H1 (cell line): ENCODE results near the gene GNAO1. TPM values are rescaled to one million over a fixed set of nuclear protein-coding genes. Genes with fewer than 3 reads are reported as not detected.

Experiments
- CTCF ChIA-PET: fragments of 300-600 bp; sonication (Branson Sonifier 250); formaldehyde crosslinking; loops from one replicate; lab custom pipeline; 2021; ENCODE audit not compliant: partially characterized antibody; lab: Charles Lee
- POLR2A ChIA-PET: fragments of 300-600 bp; sonication (Branson Sonifier 250); formaldehyde crosslinking; loops from one replicate; lab custom pipeline; 2021; ENCODE audit warnings: inconsistent platforms; ENCODE audit not compliant: partially characterized antibody; lab: Charles Lee
- DNase-seq, 2 experiments: peaks; one replicate each; pipeline versions ENCODE4 v3.0.0 to v3.0.0-alpha.2; 2010 to 2022; ENCODE audit warnings: low spot score in 2 of 2, low read depth in 1 of 2, mixed read lengths in 1 of 2
- FAIRE-seq: peaks from 2 replicates; lab custom pipeline; 2011; peaks lifted over from hg19 to GRCh38; lab: Jason Lieb, UNC
- H2AFZ ChIP-seq: 2 replicates; pipeline ENCODE4 v1.8.1; 2012; ENCODE audit warnings: low read length, inconsistent platforms
- H2AK5ac ChIP-seq: 2 replicates; pipeline ENCODE4 v1.6.1; 2013; ENCODE audit warnings: low read depth, low read length
- H2BK120ac ChIP-seq: replicated peaks from 2 replicates; pipeline ENCODE3; 2013; ENCODE audit warnings: low read depth, low read length, inconsistent platforms
- H2BK12ac ChIP-seq: 2 replicates; pipeline ENCODE4 v1.6.1; 2013; ENCODE audit warnings: low read depth, low read length
- H2BK15ac ChIP-seq: 2 replicates; pipeline ENCODE4 v1.6.1; 2013; ENCODE audit warnings: low read length
- H2BK20ac ChIP-seq: 2 replicates; pipeline ENCODE4 v1.6.1; 2013; ENCODE audit warnings: low read length
- H2BK5ac ChIP-seq: 2 replicates; pipeline ENCODE4 v1.6.1; 2013; ENCODE audit warnings: low read depth, low read length
- H3K14ac ChIP-seq: 2 replicates; pipeline ENCODE4 v1.6.1; 2013; ENCODE audit warnings: inconsistent platforms; ENCODE audit not compliant: insufficient read length
- H3K18ac ChIP-seq: 2 replicates; pipeline ENCODE4 v1.6.1; 2013; ENCODE audit warnings: low read length; ENCODE audit errors: extremely low read depth
- H3K23ac ChIP-seq: 2 replicates; pipeline ENCODE4 v1.6.1; 2013; ENCODE audit warnings: inconsistent platforms; ENCODE audit not compliant: insufficient read length
- H3K23me2 ChIP-seq: 2 replicates; pipeline ENCODE4 v1.6.1; 2013; ENCODE audit warnings: low read depth, low read length
- H3K27ac ChIP-seq: 2 replicates; pipeline ENCODE4 v1.6.1; 2011; ENCODE audit warnings: low read depth, low read length, inconsistent platforms
- H3K27me3 ChIP-seq, 4 experiments: replicated peaks in 1 of 4; 1 replicate in 1 of 4; 2 replicates in 3 of 4; pipeline versions ENCODE4 v1.6.1 to v1.8.1; 2011 to 2013; ENCODE audit warnings: low read length in 3 of 4, mild to moderate bottlenecking in 3 of 4, inconsistent platforms in 2 of 4, mixed read lengths in 2 of 4, moderate library complexity in 1 of 4; ENCODE audit not compliant: control insufficient read depth in 3 of 4, insufficient read depth in 3 of 4; ENCODE audit errors: extremely low read depth in 1 of 4
- H3K36me3 ChIP-seq, 4 experiments: 2 replicates each; pipeline versions ENCODE4 v1.6.1 to v1.8.1; 2011 to 2013; ENCODE audit warnings: mild to moderate bottlenecking in 4 of 4, low read length in 3 of 4, moderate library complexity in 2 of 4, control low read depth in 1 of 4, inconsistent platforms in 1 of 4; ENCODE audit not compliant: insufficient read depth in 4 of 4, control insufficient read depth in 2 of 4
- H3K4ac ChIP-seq: replicated peaks from 2 replicates; pipeline ENCODE3; 2013; ENCODE audit warnings: low read length, low read depth, mixed read lengths, inconsistent platforms; ENCODE audit not compliant: insufficient read length
- H3K4me1 ChIP-seq, 4 experiments: replicated peaks in 1 of 4; 1 replicate in 1 of 4; 2 replicates in 3 of 4; pipeline versions ENCODE4 v1.6.1 to v1.8.1; 2011 to 2013; ENCODE audit warnings: low read length in 3 of 4, inconsistent platforms in 2 of 4, mixed read lengths in 1 of 4; ENCODE audit not compliant: insufficient read depth in 4 of 4, control insufficient read depth in 3 of 4
- H3K4me2 ChIP-seq, 2 experiments: 2 replicates each; pipeline versions ENCODE4 v1.6.1 to v1.8.1; 2011 to 2013; ENCODE audit warnings: low read depth in 2 of 2, low read length in 2 of 2, control low read depth in 1 of 2, inconsistent platforms in 1 of 2, mild to moderate bottlenecking in 1 of 2; ENCODE audit not compliant: insufficient read depth in 1 of 2
- H3K4me3 ChIP-seq, 4 experiments: fragments of 200-600, 300-600 bp in 1 of 4; sonication (generic), shearing (Covaris generic), sonication (Bioruptor Twin) in 1 of 4; 2 replicates each; pipeline versions ENCODE4 v1.5.1 to v1.8.1; 2011 to 2016; ENCODE audit warnings: low read length in 4 of 4, low read depth in 3 of 4, control low read depth in 2 of 4, inconsistent platforms in 2 of 4, mild to moderate bottlenecking in 2 of 4, mixed read lengths in 1 of 4, moderate library complexity in 1 of 4; ENCODE audit not compliant: insufficient read depth in 2 of 4; ENCODE audit errors: extremely low read depth in 1 of 4
- H3K56ac ChIP-seq: replicated peaks from 2 replicates; pipeline ENCODE3; 2013; ENCODE audit warnings: low read depth, mild to moderate bottlenecking, mixed read lengths, low read length, inconsistent platforms; ENCODE audit not compliant: insufficient read length
- H3K79me1 ChIP-seq: 2 replicates; pipeline ENCODE4 v1.6.1; 2013; ENCODE audit warnings: low read depth, low read length, control low read depth
- H3K79me2 ChIP-seq, 2 experiments: 2 replicates each; pipeline versions ENCODE4 v1.6.1 to v1.8.1; 2012 to 2013; ENCODE audit warnings: low read length in 2 of 2, mild to moderate bottlenecking in 2 of 2, inconsistent platforms in 1 of 2; ENCODE audit not compliant: insufficient read depth in 2 of 2, control insufficient read depth in 1 of 2
- H3K9ac ChIP-seq, 4 experiments: replicated peaks in 1 of 4; 1 replicate in 1 of 4; 2 replicates in 3 of 4; pipeline versions ENCODE4 v1.6.1 to v1.8.1; 2011 to 2013; ENCODE audit warnings: low read depth in 3 of 4, low read length in 3 of 4, control low read depth in 2 of 4, mild to moderate bottlenecking in 2 of 4, moderate library complexity in 2 of 4, inconsistent platforms in 1 of 4; ENCODE audit errors: extremely low read depth in 1 of 4
- H3K9me3 ChIP-seq, 2 experiments: 2 replicates each; pipeline versions ENCODE4 v1.6.1 to v1.8.1; 2012 to 2013; ENCODE audit warnings: mild to moderate bottlenecking in 2 of 2, moderate library complexity in 2 of 2, control low read depth in 1 of 2, inconsistent platforms in 1 of 2, low read depth in 1 of 2, low read length in 1 of 2, mixed read lengths in 1 of 2; ENCODE audit not compliant: insufficient read depth in 2 of 2
- H4K20me1 ChIP-seq, 2 experiments: replicated peaks in 1 of 2; 2 replicates each; pipeline versions ENCODE3 to v1.8.1; 2011 to 2013; ENCODE audit warnings: inconsistent platforms in 2 of 2, low read length in 2 of 2, mild to moderate bottlenecking in 1 of 2; ENCODE audit not compliant: insufficient read depth in 2 of 2, control insufficient read depth in 1 of 2
- H4K5ac ChIP-seq: 2 replicates; pipeline ENCODE4 v1.6.1; 2013; ENCODE audit warnings: low read length, low read depth, mixed read lengths, inconsistent platforms; ENCODE audit not compliant: insufficient read length
- H4K8ac ChIP-seq: 2 replicates; pipeline ENCODE4 v1.8.0; 2013; ENCODE audit warnings: mild to moderate bottlenecking, moderate library complexity, low read length, inconsistent platforms; ENCODE audit not compliant: insufficient read depth; ENCODE audit errors: extremely low read depth
- H4K91ac ChIP-seq: replicated peaks from 2 replicates; pipeline ENCODE3; 2013; ENCODE audit warnings: low read length, mixed read lengths, inconsistent platforms; ENCODE audit not compliant: insufficient read length
- EGR1 ChIP-seq: IDR thresholded peaks from 2 replicates; pipeline ENCODE4 v1.6.1; 2011; ENCODE audit warnings: low read depth, low read length, borderline replicate concordance
- MAFK ChIP-seq: IDR thresholded peaks from 2 replicates; pipeline ENCODE4 v1.6.1; 2012; ENCODE audit warnings: low read depth, mild to moderate bottlenecking, improper control_type of control experiment, low read length
- POLR2A ChIP-seq, 2 experiments: IDR thresholded peaks; 1 replicate in 1 of 2; 2 replicates in 1 of 2; pipeline ENCODE4 v1.6.1; 2011; ENCODE audit warnings: low read depth in 2 of 2, low read length in 2 of 2, mild to moderate bottlenecking in 2 of 2; ENCODE audit errors: control extremely low read depth in 1 of 2
- RAD21 ChIP-seq, 2 experiments: IDR thresholded peaks in 1 of 2; conservative IDR thresholded peaks in 1 of 2; 2 replicates each; pipeline ENCODE4 v1.6.1; 2011; ENCODE audit warnings: low read depth in 2 of 2, low read length in 2 of 2, improper control_type of control experiment in 1 of 2, inconsistent platforms in 1 of 2, mild to moderate bottlenecking in 1 of 2, moderate library complexity in 1 of 2
- SP4 ChIP-seq: IDR thresholded peaks from 2 replicates; pipeline ENCODE4 v1.6.1; 2012; ENCODE audit warnings: low read length, inconsistent platforms
- WGBS, 2 experiments: shearing (Covaris generic) in 1 of 2; methylation state at CpG; one replicate each; pipeline versions ENCODE4 v1.1.6 to v1.1.7; 2013 to 2015; ENCODE audit warnings: low lambda C conversion rate in 2 of 2, mixed read lengths in 2 of 2, inconsistent platforms in 1 of 2, low coverage in 1 of 2, missing lambda C conversion rate in 1 of 2; ENCODE audit not compliant: insufficient replicate concordance in 2 of 2, insufficient coverage in 1 of 2, insufficient read length in 1 of 2; ENCODE audit errors: extremely low coverage in 1 of 2, missing lambda C conversion rate in 1 of 2; 5-methylcytosine and 5-hydroxymethylcytosine counted together
- polyA plus RNA-seq, 7 experiments: library from polyadenylated mRNA; depleted of rRNA in 3 of 7; stranded (reverse) in 5 of 7; unstranded in 2 of 7; fragments of >200 nt in 5 of 7; fragments of 200-250 nt in 2 of 7; gene quantifications; 1 replicate in 5 of 7; 2 replicates in 1 of 7; 4 replicates in 1 of 7; pipeline versions ENCODE4 v1.2.1 to v1.2.3, GENCODE V29; 2011 to 2013; ENCODE audit warnings: missing spikeins in 2 of 7, mixed read lengths in 2 of 7
- total RNA-seq: library from RNA; stranded (reverse); fragmentation: NEBNext Ultra II Directional; extraction: Animal tissue kit (Norgen Biotek cat#: 25700); gene quantifications from 2 replicates; pipeline ENCODE4 v1.2.1, GENCODE V29; 2021
- TF ChIP-seq, protein P1 (sequence below): IDR thresholded peaks from 2 replicates; pipeline ENCODE4 v1.6.1; 2012; ENCODE audit warnings: inconsistent platforms
- TF ChIP-seq, protein P2 (sequence below): IDR thresholded peaks from 2 replicates; pipeline ENCODE4 v1.6.1; 2012; ENCODE audit warnings: inconsistent platforms

Gene GNAO1
- total and polyA plus RNA-seq, 2 of the 8 experiments (the other 6 are each of a cell fraction or from before 2014, with no cell fraction given) = 6.7 to 34.4 TPM

- no peak overlapping the region; the same call in 1 of the 2 replicates for H4K8ac ChIP-seq
- no peak overlapping the region for H3K4me2 ChIP-seq
- H2BK5ac ChIP-seq = no peak overlapping the region
- H3K4me1 ChIP-seq = peaks cover 0 to 15% (median 11%) of the 10 kb centered on the region in 4 experiments; a peak in 6 of 7 replicates
- FAIRE-seq (no peak), DNase-seq (no peak)
- no peak overlapping the region for H4K5ac ChIP-seq
- peaks cover 0 to 2% of the 10 kb centered on the region in 2 experiments for H4K20me1 ChIP-seq
- CTCF ChIA-PET = interaction anchor here (1.5 to 3.4 kb wide), 10 partner anchors 10 to 460 kb away, joined by 3 to 16 read pairs (median 9); no protein-coding TSS in a partner anchor
- WGBS, 2 experiments = 93% methylated on average over 9 of the region's 9 CpGs; no CpG with 5 or more reads in 1 of the 2 experiments
- H2BK12ac ChIP-seq = 0 out of 2 replicates have a peak overlapping the region, but pooled peaks have one; percentile 50
- TF ChIP-seq, protein P1, sequence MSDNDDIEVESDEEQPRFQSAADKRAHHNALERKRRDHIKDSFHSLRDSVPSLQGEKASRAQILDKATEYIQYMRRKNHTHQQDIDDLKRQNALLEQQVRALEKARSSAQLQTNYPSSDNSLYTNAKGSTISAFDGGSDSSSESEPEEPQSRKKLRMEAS = no peak
- TF ChIP-seq RAD21 (IDR thresholded peaks at IDR 0.05 in 1 of 2, conservative IDR thresholded peaks at IDR 0.05 in 1 of 2; ENCODE audit: low read depth in 2 of 2, low read length in 2 of 2) (no peak), MAFK (no peak), EGR1 (no peak), POLR2A (IDR thresholded peaks at IDR 0.05; ENCODE audit: control extremely low read depth in 1 of 2, low read depth in 2 of 2, low read length in 2 of 2) (no peak), SP4 (no peak)
- TF ChIP-seq, protein P2, sequence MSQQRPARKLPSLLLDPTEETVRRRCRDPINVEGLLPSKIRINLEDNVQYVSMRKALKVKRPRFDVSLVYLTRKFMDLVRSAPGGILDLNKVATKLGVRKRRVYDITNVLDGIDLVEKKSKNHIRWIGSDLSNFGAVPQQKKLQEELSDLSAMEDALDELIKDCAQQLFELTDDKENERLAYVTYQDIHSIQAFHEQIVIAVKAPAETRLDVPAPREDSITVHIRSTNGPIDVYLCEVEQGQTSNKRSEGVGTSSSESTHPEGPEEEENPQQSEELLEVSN = no peak
- no peaks in the 10 kb centered on the region for H3K79me2 ChIP-seq
- no peak overlapping the region for H3K4ac ChIP-seq
- no peak overlapping the region for H3K27ac ChIP-seq
- H2AFZ ChIP-seq = no peak overlapping the region
- no peaks in the 10 kb centered on the region for H3K9me3 ChIP-seq
- H3K79me1 ChIP-seq = no peaks in the 10 kb centered on the region; the same call in 1 of the 2 replicates
- POLR2A ChIA-PET = no interaction called here
- H3K27me3 ChIP-seq = no peaks in the 10 kb centered on the region; a peak in 1 of 7 replicates
- no peak overlapping the region for H4K91ac ChIP-seq
- no peak overlapping the region for H3K23ac ChIP-seq
- no peaks in the 10 kb centered on the region for H3K23me2 ChIP-seq
- 0 out of 2 replicates have a peak overlapping the region, but pooled peaks have one; percentile 80 for H2BK20ac ChIP-seq
- H3K18ac ChIP-seq = no peak overlapping the region
- H3K9ac ChIP-seq = no peak overlapping the region
- no peak overlapping the region for H3K4me3 ChIP-seq
- H2BK15ac ChIP-seq = no peak overlapping the region
- H3K56ac ChIP-seq = no peak overlapping the region
- no peak overlapping the region for H2BK120ac ChIP-seq
- H3K36me3 ChIP-seq = no peaks in the 10 kb centered on the region
- H2AK5ac ChIP-seq = no peak overlapping the region
- H3K14ac ChIP-seq = no peak overlapping the region
Measured at GRCh38 chr16:56355221-56355620, 163.9 kb downstream of the GNAO1 start.
